GM18519 (cell line): Measurements from ENCODE around the gene AHSA1.

Experiments
- ATAC-seq: cut with Tn5 transposase; IDR thresholded peaks from one replicate; pipeline ENCODE4 v1.9.1; 2021; ENCODE audit warnings: mild to moderate bottlenecking, moderate library complexity; ENCODE audit not compliant: unreplicated experiment, low FRiP score

Gene AHSA1

DNA sequence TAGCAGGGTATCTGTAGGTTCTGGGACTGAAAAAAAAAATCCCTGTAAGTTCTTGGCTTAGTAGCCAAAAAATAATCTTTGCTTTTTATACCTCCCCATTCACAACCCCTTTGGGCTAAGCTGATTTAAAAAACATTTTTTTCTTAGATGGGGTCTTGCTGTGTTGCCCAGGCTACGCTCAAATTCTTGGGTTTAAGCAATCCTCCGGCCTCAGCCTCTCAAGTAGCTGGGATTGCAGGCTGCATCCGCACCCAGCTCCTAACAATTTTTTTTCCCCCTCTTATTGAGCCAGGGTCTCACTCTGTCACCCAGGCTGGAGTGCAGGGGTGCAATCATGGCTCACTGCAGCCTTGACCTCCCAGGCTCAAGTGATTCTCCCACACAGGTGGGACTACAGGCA lies 49.9 kb downstream of the AHSA1 start:
- ATAC-seq: no peak

DNA sequence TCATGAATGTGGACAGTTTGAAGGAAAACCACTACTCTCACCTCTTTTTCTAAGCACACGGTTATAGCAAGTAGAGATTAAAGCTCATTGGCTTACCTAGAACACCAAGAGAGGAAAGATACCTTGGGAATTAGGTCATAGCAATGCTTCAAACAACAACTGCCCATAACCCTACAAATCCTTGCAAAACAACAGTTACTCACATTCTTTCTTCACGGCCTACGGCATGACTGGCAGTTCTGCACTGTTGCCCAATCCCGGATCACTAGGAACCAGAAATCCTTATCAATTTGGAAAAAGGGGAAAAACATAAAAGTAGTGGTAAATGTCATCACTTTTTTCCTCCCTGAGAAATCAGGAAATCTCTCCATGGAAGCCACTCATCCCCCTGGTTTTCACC lies 50.4 kb downstream of the AHSA1 start:
- no peak for ATAC-seq

DNA sequence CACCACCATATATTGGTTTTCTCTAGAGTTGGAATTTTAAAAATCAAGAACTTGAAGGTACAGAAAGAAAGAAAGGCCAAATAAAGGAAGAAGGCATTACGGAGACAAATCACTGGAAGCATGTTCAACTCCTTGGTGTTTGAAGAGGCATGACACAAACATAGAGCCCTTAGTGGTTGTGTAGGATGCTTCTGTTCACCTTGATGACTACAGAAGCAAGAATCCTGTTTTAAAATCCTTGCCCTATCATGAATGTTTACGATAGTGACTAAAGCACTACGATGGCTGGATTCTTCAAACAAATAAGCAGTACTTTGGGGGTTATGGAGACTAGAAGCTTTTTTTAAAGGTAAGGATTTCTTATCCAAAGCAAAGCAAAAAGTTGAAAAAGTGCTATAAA lies 51.0 kb downstream of the AHSA1 start:
- no peak for ATAC-seq

DNA sequence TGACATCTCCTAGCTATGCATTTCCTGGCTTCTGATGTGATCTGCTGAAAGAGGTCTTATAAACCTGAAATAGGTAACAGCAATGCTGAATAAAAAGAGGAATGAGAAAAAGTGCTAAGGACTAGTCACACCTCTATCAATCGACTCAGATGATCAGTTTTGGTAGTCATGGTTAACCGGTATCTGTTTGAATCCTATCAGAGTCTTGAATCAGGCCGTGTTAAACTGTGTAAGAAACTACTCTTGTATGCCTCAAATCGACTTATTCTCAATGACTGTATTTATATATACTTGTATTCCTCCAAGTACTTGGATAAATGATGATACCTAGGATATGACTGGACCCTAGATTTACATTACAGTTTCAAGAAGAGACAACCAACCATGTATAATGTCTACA lies 51.5 kb downstream of the AHSA1 start:
- no peak for ATAC-seq

DNA sequence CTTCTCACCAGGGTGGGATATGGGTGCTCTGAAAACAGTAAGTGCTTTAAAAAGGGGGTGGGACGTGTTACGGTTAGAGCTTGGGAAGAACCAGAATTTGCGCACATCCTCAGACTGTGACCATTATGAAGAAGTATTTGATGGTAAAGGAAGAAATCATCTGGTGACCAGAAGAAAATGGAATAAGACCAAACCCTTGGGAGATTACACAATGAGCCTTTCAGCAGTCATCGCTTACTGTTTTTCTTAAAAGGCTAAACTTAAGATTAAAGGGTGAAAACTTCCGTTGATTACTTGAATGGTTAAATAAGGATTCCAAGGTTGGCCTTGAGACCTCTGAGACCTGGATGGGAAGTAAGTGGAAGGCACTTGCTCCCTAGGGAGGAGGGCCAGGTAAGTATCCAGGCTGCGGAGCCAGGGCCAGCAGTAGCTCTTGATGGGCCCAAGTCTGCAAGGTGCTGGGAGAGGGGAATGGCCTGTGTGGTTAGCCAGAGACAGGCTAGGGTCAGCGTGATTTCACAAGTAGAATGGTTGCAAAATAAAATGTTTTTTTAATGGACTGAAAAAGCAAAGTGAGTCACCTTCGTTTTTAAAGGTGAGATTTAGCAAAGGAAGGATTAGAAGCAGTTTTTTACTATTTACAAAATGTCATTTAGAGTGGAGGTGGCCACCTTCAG lies 53.7 kb downstream of the AHSA1 start:
- ATAC-seq: no peak

DNA sequence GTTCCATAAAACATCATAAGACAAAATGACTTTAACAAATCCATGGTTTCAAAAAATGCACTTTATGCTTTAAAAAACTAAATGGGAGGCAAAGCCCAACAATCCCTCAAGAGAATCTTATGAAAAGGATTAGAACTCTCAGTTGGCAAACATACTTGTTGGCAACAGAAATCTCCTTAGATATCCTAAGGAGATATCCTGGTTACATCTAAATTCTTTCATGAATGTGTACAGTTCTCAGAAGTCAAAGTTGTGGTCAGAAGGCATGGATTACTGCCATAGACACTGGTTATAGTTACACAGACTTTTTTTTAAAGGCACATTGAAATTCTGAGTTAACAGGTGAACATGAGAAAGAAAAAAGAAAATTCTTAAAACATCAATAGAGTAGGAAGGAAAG lies 58.2 kb downstream of the AHSA1 start:
- ATAC-seq: no peak
